GM23338 (cell line): ENCODE data around the gene ITGA1. TPM values are rescaled to one million over a fixed set of nuclear protein-coding genes. Genes with fewer than 3 reads are reported as not detected.

ENCODE experiments used
- ATAC-seq: fragments of 200-7000 bp; cut with Tn5 transposase; 3 replicates; pipeline ENCODE4 v1.9.1; 2020
- DNase-seq: peaks from one replicate; pipeline ENCODE4 v3.0.0-alpha.2; 2015; ENCODE audit warnings: low spot score
- H2AFZ ChIP-seq: fragments of 200-600 bp; sonication (generic); 2 replicates; pipeline ENCODE4 v1.8.0; 2016; ENCODE audit warnings: antibody characterized with exemption, mild to moderate bottlenecking, moderate library complexity
- H3F3A ChIP-seq: fragments of 200-600 bp; sonication (generic); replicated peaks from 2 replicates; pipeline ENCODE4 v1.8.0; 2017; ENCODE audit warnings: antibody characterized with exemption, mixed run types, low read depth
- H3K27ac ChIP-seq: fragments of 200-600 bp; sonication (generic); 2 replicates; pipeline ENCODE4 v1.6.1; 2016; ENCODE audit warnings: low read depth
- H3K27me3 ChIP-seq: fragments of 200-600 bp; sonication (generic); 2 replicates; pipeline ENCODE4 v1.8.0; 2016; ENCODE audit warnings: mild to moderate bottlenecking, mixed run types, moderate library complexity; ENCODE audit not compliant: insufficient read depth
- H3K36me3 ChIP-seq: fragments of 200-600 bp; sonication (generic); 2 replicates; pipeline ENCODE4 v1.8.0; 2016; ENCODE audit warnings: mild to moderate bottlenecking; ENCODE audit not compliant: insufficient read depth
- H3K4me1 ChIP-seq: fragments of 200-600 bp; sonication (generic); 2 replicates; pipeline ENCODE4 v1.8.0; 2016; ENCODE audit warnings: mild to moderate bottlenecking, moderate library complexity; ENCODE audit not compliant: insufficient read depth
- H3K4me2 ChIP-seq: fragments of 200-600 bp; sonication (generic); 2 replicates; pipeline ENCODE4 v1.7.1; 2017; ENCODE audit warnings: mixed run types
- H3K4me3 ChIP-seq: fragments of 200-600 bp; sonication (generic); 2 replicates; pipeline ENCODE4 v1.6.1; 2016; ENCODE audit warnings: mixed run types
- H3K79me2 ChIP-seq: fragments of 200-600 bp; sonication (generic); replicated peaks from 2 replicates; pipeline ENCODE4 v1.8.0; 2017; ENCODE audit warnings: mild to moderate bottlenecking; ENCODE audit not compliant: insufficient read depth
- H3K9me2 ChIP-seq: fragments of 200-600 bp; sonication (generic); 2 replicates; pipeline ENCODE4 v1.8.0; 2017; ENCODE audit not compliant: insufficient read depth
- H4K20me1 ChIP-seq: fragments of 200-600 bp; sonication (generic); replicated peaks from 2 replicates; pipeline ENCODE4 v1.8.0; 2017; ENCODE audit warnings: mild to moderate bottlenecking; ENCODE audit not compliant: insufficient read depth
- H3K27ac Mint-ChIP-seq: 2 replicates; pipeline ENCODE4 v1.8.0; 2020; ENCODE audit warnings: inconsistent platforms, mild to moderate bottlenecking, moderate library complexity, mixed read lengths
- H3K27me3 Mint-ChIP-seq: 3 replicates; pipeline ENCODE4 v1.8.0; 2022; ENCODE audit warnings: low read depth, mild to moderate bottlenecking, moderate library complexity, mixed read lengths, inconsistent platforms; ENCODE audit not compliant: insufficient read depth, poor library complexity
- H3K36me3 Mint-ChIP-seq: 3 replicates; pipeline ENCODE4 v1.8.0; 2021; ENCODE audit warnings: low read depth, mild to moderate bottlenecking, inconsistent platforms, moderate library complexity, mixed read lengths
- H3K4me1 Mint-ChIP-seq: 3 replicates; pipeline ENCODE4 v1.8.0; 2020; ENCODE audit warnings: mild to moderate bottlenecking, inconsistent platforms, mixed read lengths
- H3K4me3 Mint-ChIP-seq: 3 replicates; pipeline ENCODE4 v1.8.0; 2021; ENCODE audit warnings: moderate library complexity, mild to moderate bottlenecking, inconsistent platforms, mixed read lengths
- H3K9me3 Mint-ChIP-seq: 3 replicates; pipeline ENCODE4 v1.8.0; 2020; ENCODE audit warnings: moderate library complexity, mild to moderate bottlenecking, inconsistent platforms, mixed read lengths
- CREB1 ChIP-seq: fragments of 250-450 bp; sonication (Bioruptor Pico); IDR thresholded peaks from 2 replicates; pipeline ENCODE4 v1.5.0; 2020; ENCODE audit warnings: low read depth, mild to moderate bottlenecking, moderate library complexity
- ETS1 ChIP-seq: IDR thresholded peaks from 2 replicates; pipeline ENCODE4 v1.6.1; 2016; ENCODE audit warnings: antibody characterized with exemption
- EZH2 ChIP-seq: fragments of 200-600 bp; sonication (generic); IDR thresholded peaks from one replicate; pipeline ENCODE4 v1.8.0; 2017; ENCODE audit warnings: antibody characterized with exemption, mild to moderate bottlenecking, low read depth; ENCODE audit not compliant: unreplicated experiment
- EZH2phosphoT487 ChIP-seq: fragments of 200-600 bp; sonication (generic); IDR thresholded peaks from one replicate; pipeline ENCODE4 v1.8.1; 2018; ENCODE audit warnings: antibody characterized with exemption; ENCODE audit not compliant: unreplicated experiment
- JUNB ChIP-seq: IDR thresholded peaks from one replicate; pipeline ENCODE4 v1.6.1; 2016; ENCODE audit warnings: antibody characterized with exemption; ENCODE audit not compliant: unreplicated experiment
- NANOG ChIP-seq: IDR thresholded peaks from 2 replicates; pipeline ENCODE4 v1.6.1; 2016; ENCODE audit warnings: antibody characterized with exemption, borderline replicate concordance
- POLR2AphosphoS5 ChIP-seq: IDR thresholded peaks from 2 replicates; pipeline ENCODE4 v1.6.1; 2016; ENCODE audit warnings: antibody characterized with exemption, low read depth
- STAT1 ChIP-seq: IDR thresholded peaks from one replicate; pipeline ENCODE4 v1.6.1; 2016; ENCODE audit warnings: antibody characterized with exemption; ENCODE audit not compliant: unreplicated experiment
- ZNF114 ChIP-seq: fragments of 250-450 bp; sonication (Bioruptor Pico); IDR thresholded peaks from 2 replicates; pipeline ENCODE4 v1.5.0; 2020; ENCODE audit warnings: mild to moderate bottlenecking, moderate library complexity
- ZNF331 ChIP-seq: fragments of 250-450 bp; sonication (Bioruptor Pico); IDR thresholded peaks from 2 replicates; pipeline ENCODE4 v1.5.0; 2020; ENCODE audit warnings: low read depth, mild to moderate bottlenecking, moderate library complexity
- ZNF462 ChIP-seq: fragments of 250-450 bp; sonication (Bioruptor Pico); IDR thresholded peaks from 2 replicates; pipeline ENCODE4 v1.5.0; 2020; ENCODE audit warnings: mild to moderate bottlenecking, moderate library complexity
- polyA plus RNA-seq: library from polyadenylated mRNA; unstranded; fragments of >200 nt; fragmentation: Nextera tagmentation; extraction: Ambion mirVana; gene quantifications from 2 replicates; pipeline ENCODE4 v1.2.1, GENCODE V29; 2016
- total RNA-seq: library from RNA; depleted of rRNA; stranded (reverse); fragments of >200 nt; shearing (Covaris generic); gene quantifications from 2 replicates; pipeline ENCODE4 v1.2.3, GENCODE V29; 2014
- TF ChIP-seq, protein P1 (sequence below): IDR thresholded peaks from one replicate; pipeline ENCODE4 v1.6.1; 2018; ENCODE audit warnings: antibody characterized with exemption; ENCODE audit not compliant: unreplicated experiment
- TF ChIP-seq, protein P2 (sequence below), 2 experiments: fragments of 200-600 bp in 1 of 2; sonication (generic) in 1 of 2; conservative IDR thresholded peaks; 2 replicates each; pipeline versions ENCODE4 v1.5.1 to v1.6.1; 2016 to 2017; ENCODE audit warnings: antibody characterized with exemption in 2 of 2, low read depth in 2 of 2, mild to moderate bottlenecking in 2 of 2, moderate library complexity in 1 of 2

ITGA1 gene
- total and polyA plus RNA-seq, 2 experiments from 2014 or later = 1.8 to 4.9 TPM

DNA sequence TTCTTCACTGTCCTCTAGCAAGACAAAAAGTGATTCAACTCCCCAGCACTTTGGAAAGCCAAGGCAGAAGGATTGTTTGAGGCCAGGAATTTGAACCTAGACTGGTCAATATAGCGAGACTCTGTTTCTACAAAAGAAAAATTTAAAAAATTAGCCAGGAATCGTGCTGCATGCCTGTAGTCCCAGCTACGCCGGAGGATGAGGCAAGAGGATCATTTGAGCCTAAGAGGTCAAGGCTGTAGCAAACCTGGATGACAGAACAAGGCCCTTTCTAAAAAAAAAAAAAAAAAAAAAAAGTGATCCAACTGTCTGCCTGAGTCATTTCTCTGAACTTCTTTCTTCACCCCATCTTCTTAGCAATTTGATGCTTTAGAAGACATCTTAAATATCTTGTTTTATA is 213.8 kb downstream of the ITGA1 start:
- no peak overlapping the region for H2AFZ ChIP-seq
- Mint-ChIP-seq H3K4me1 (no peaks in the 10 kb centered on the region), H3K27ac (no peak overlapping the region), H3K4me3 (no peak overlapping the region), H3K27me3 (no peaks in the 10 kb centered on the region), H3K36me3 (no peaks in the 10 kb centered on the region), H3K9me3 (no peaks in the 10 kb centered on the region)
- H3K4me1 ChIP-seq = no peaks in the 10 kb centered on the region
- H4K20me1 ChIP-seq = no peaks in the 10 kb centered on the region; the same call in 1 of the 2 replicates
- no peak overlapping the region for H3K27ac ChIP-seq
- H3K4me2 ChIP-seq = no peak overlapping the region
- no peaks in the 10 kb centered on the region for H3K36me3 ChIP-seq
- no peak for TF ChIP-seq ZNF114 (CRISPR knock-in tag)
- TF ChIP-seq JUNB = no peak
- TF ChIP-seq, protein P1, sequence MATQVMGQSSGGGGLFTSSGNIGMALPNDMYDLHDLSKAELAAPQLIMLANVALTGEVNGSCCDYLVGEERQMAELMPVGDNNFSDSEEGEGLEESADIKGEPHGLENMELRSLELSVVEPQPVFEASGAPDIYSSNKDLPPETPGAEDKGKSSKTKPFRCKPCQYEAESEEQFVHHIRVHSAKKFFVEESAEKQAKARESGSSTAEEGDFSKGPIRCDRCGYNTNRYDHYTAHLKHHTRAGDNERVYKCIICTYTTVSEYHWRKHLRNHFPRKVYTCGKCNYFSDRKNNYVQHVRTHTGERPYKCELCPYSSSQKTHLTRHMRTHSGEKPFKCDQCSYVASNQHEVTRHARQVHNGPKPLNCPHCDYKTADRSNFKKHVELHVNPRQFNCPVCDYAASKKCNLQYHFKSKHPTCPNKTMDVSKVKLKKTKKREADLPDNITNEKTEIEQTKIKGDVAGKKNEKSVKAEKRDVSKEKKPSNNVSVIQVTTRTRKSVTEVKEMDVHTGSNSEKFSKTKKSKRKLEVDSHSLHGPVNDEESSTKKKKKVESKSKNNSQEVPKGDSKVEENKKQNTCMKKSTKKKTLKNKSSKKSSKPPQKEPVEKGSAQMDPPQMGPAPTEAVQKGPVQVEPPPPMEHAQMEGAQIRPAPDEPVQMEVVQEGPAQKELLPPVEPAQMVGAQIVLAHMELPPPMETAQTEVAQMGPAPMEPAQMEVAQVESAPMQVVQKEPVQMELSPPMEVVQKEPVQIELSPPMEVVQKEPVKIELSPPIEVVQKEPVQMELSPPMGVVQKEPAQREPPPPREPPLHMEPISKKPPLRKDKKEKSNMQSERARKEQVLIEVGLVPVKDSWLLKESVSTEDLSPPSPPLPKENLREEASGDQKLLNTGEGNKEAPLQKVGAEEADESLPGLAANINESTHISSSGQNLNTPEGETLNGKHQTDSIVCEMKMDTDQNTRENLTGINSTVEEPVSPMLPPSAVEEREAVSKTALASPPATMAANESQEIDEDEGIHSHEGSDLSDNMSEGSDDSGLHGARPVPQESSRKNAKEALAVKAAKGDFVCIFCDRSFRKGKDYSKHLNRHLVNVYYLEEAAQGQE = no peak
- TF ChIP-seq CREB1 (CRISPR knock-in tag) = no peak
- TF ChIP-seq, protein P2, sequence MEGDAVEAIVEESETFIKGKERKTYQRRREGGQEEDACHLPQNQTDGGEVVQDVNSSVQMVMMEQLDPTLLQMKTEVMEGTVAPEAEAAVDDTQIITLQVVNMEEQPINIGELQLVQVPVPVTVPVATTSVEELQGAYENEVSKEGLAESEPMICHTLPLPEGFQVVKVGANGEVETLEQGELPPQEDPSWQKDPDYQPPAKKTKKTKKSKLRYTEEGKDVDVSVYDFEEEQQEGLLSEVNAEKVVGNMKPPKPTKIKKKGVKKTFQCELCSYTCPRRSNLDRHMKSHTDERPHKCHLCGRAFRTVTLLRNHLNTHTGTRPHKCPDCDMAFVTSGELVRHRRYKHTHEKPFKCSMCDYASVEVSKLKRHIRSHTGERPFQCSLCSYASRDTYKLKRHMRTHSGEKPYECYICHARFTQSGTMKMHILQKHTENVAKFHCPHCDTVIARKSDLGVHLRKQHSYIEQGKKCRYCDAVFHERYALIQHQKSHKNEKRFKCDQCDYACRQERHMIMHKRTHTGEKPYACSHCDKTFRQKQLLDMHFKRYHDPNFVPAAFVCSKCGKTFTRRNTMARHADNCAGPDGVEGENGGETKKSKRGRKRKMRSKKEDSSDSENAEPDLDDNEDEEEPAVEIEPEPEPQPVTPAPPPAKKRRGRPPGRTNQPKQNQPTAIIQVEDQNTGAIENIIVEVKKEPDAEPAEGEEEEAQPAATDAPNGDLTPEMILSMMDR (conservative IDR thresholded peaks at IDR 0.05; ENCODE audit: low read depth in 2 of 2) = no peak
- TF ChIP-seq ZNF462 = no peak
- TF ChIP-seq STAT1 = no peak
- no peak for TF ChIP-seq ETS1
- TF ChIP-seq EZH2phosphoT487 = no peak
- no peak for TF ChIP-seq ZNF331
- no peak for TF ChIP-seq POLR2AphosphoS5
- no peak for TF ChIP-seq NANOG
- no peak for TF ChIP-seq EZH2
- DNase-seq (no peak), ATAC-seq (no peak)
- H3K27me3 ChIP-seq = no peaks in the 10 kb centered on the region
- no peak overlapping the region for H3K4me3 ChIP-seq
- H3K79me2 ChIP-seq = 0 out of 2 replicates have a peak, but pooled peaks cover 3% of the 10 kb centered on the region
- H3F3A ChIP-seq = no peaks in the 10 kb centered on the region
- 0 out of 2 replicates have a peak, but pooled peaks cover 3% of the 10 kb centered on the region for H3K9me2 ChIP-seq
